C4-2B (cell line): ENCODE measurements around the gene KCNIP4.

Source experiments
- ZFX ChIP-seq: fragments of 450-650 bp; IDR thresholded peaks from 2 replicates; pipeline ENCODE4 v1.6.1; 2017
- TF ChIP-seq, protein P1 (sequence below): fragments of 450-650 bp; conservative IDR thresholded peaks from 2 replicates; pipeline ENCODE4 v1.5.1; 2017; ENCODE audit warnings: mild to moderate bottlenecking

DNA sequence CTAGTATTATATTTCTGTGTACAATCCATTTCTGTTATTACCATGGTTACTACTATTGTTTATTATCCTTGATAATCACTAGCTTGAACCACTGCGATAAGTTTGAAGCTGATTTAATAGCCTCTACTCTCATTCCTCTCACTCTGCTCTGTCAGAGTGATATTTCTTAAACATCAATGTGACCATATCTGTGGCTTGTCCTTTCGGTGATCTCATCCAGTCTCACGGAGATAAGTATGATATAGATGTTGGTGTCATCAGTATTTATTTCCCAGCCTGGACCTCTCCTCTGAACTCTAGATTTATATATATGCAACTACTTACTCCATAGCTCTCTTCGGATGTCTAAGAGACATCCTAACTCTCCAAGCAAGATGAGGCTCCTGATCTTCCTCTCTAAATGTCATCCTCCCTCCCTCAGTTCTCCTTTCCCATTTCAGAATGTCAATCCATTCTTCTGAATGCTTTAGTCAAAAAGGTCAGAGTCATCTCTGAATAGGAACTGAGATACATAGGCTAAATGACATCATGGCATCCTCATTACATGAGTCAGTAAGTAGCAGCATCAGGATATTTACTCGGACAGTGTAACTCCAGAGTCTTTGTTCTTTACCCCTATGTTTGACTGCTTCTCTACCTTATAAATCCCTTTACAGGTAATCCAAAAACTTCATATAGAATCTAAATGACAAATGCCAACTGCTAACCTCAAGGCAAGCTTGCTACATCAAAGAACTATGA lies 1118.8 kb downstream of the KCNIP4 start:
- TF ChIP-seq, protein P1, sequence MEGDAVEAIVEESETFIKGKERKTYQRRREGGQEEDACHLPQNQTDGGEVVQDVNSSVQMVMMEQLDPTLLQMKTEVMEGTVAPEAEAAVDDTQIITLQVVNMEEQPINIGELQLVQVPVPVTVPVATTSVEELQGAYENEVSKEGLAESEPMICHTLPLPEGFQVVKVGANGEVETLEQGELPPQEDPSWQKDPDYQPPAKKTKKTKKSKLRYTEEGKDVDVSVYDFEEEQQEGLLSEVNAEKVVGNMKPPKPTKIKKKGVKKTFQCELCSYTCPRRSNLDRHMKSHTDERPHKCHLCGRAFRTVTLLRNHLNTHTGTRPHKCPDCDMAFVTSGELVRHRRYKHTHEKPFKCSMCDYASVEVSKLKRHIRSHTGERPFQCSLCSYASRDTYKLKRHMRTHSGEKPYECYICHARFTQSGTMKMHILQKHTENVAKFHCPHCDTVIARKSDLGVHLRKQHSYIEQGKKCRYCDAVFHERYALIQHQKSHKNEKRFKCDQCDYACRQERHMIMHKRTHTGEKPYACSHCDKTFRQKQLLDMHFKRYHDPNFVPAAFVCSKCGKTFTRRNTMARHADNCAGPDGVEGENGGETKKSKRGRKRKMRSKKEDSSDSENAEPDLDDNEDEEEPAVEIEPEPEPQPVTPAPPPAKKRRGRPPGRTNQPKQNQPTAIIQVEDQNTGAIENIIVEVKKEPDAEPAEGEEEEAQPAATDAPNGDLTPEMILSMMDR, result no peak
- TF ChIP-seq ZFX, result no peak
